ENCODE measurements around the gene INPP5A. TPM values are rescaled to one million over a fixed set of nuclear protein-coding genes. Genes with fewer than 3 reads are reported as not detected.

Gene INPP5A
- total and polyA plus RNA-seq, 2 donors (not counting 1 experiment from before 2014, with no cell fraction given): 9.3 to 87.8 TPM

- TF ChIP-seq CTCF (IDR thresholded peaks at IDR 0.05) (no peak), EZH2 (IDR thresholded peaks at IDR 0.05; ENCODE audit: borderline replicate concordance, insufficient read depth, low read depth, low read length, poor library complexity, severe bottlenecking) (no peak)
- Mint-ChIP-seq H3K4me1 (peaks cover 4% of the 10 kb centered on the region), H3K27me3 (peaks cover 4% of the 10 kb centered on the region), H3K9me3 (ENCODE audit: insufficient read depth) (no peaks in the 10 kb centered on the region), H3K27ac (peak overlapping the region; percentile 53), H3K4me3 (peak overlapping the region; percentile 80)
- Histone ChIP-seq H3K4me3 (ENCODE audit: control extremely low read depth in 1 of 5, extremely low read depth in 1 of 5, insufficient read depth in 1 of 5, low read depth in 2 of 5, low read length in 4 of 5) (no peak overlapping the region), H3K9ac (ENCODE audit: low read length) (peak overlapping the region; percentile 50), H3K4me2 (replicated peaks; ENCODE audit: low read depth, low read length, poor library complexity, severe bottlenecking) (peak overlapping the region; percentile 85), H3K36me3 (replicated peaks in 1 of 2; ENCODE audit: control extremely low read depth in 1 of 2, control insufficient read depth in 1 of 2, extremely low read depth in 1 of 2, insufficient read depth in 2 of 2, low read length in 1 of 2) (no peaks in the 10 kb centered on the region), H4K20me1 (ENCODE audit: control insufficient read depth, insufficient read depth, low read length, poor library complexity, severe bottlenecking) (no peaks in the 10 kb centered on the region), H3K9me3 (ENCODE audit: control extremely low read depth in 1 of 3, control insufficient read depth in 2 of 3, insufficient read depth in 1 of 3, low read length in 2 of 3) (no peaks in the 10 kb centered on the region), H3K27me3 (replicated peaks in 1 of 4; ENCODE audit: control extremely low read depth in 1 of 4, control insufficient read depth in 3 of 4, insufficient read depth in 4 of 4, low read length in 3 of 4) (peaks cover 0 to 4% (median 2%) of the 10 kb centered on the region in 4 experiments), H3K79me2 (ENCODE audit: control insufficient read depth, insufficient read depth, low read length) (no peaks in the 10 kb centered on the region), H3K4me1 (ENCODE audit: control insufficient read depth in 2 of 2, insufficient read depth in 2 of 2, low read length in 2 of 2) (peaks cover 27 to 31% of the 10 kb centered on the region in 2 donors), H3K27ac (ENCODE audit: low read length in 2 of 2) (peak overlapping the region; percentile 21 to 76), H2AFZ (ENCODE audit: insufficient read depth, low read depth, low read length, poor library complexity, severe bottlenecking) (peak overlapping the region; percentile 90)
- intact Hi-C loops (cut with micrococcal nuclease): loop anchor here (2.0 kb wide), 1 partner anchor 21 kb away; the partner anchor contains the start of gene INPP5A
- CTCF ChIA-PET: interaction anchor here (1.7 kb wide), 1 partner anchor 56 kb away, joined by 5 read pairs; no protein-coding TSS in a partner anchor
- POLR2A ChIA-PET: no interaction called here
- ATAC-seq (ENCODE audit: low read depth) (no peak), DNase-seq (peak; percentile 36)
- WGBS (ENCODE audit: insufficient coverage): 52% methylated on average over 17 of the region's 19 CpGs
Observed at GRCh38 chr10:132515811-132516726, 21.5 kb upstream of the INPP5A start.
